B cell (primary cell): Measurements from ENCODE around the gene ACE. TPM values are rescaled to one million over a fixed set of nuclear protein-coding genes. Genes with fewer than 3 reads are reported as not detected.

ENCODE experiments used
- ATAC-seq: fragments of 200-7000 bp; cut with Tn5 transposase; one replicate; pipeline ENCODE4 v1.10.0; 2021; ENCODE audit warnings: low read depth, mild to moderate bottlenecking, moderate number of reproducible peaks, moderate library complexity
- CTCF ChIA-PET: fragments of 350-600 bp; sonication (Branson Sonifier 250); formaldehyde crosslinking; loops from one replicate; lab custom pipeline; 2021; ENCODE audit warnings: antibody characterized with exemption, inconsistent platforms; lab: Charles Lee
- POLR2A ChIA-PET: fragments of 350-600 bp; sonication (Branson Sonifier 250); formaldehyde crosslinking; loops from one replicate; lab custom pipeline; 2021; ENCODE audit warnings: antibody characterized with exemption; lab: Charles Lee
- DNase-seq: peaks from one replicate; pipeline ENCODE4 v3.0.0; 2013
- H2AFZ ChIP-seq: 2 replicates; pipeline ENCODE4 v1.6.1; 2012; ENCODE audit warnings: mild to moderate bottlenecking, low read depth, low read length; ENCODE audit not compliant: insufficient read depth, poor library complexity, severe bottlenecking
- H3K27ac ChIP-seq, 2 donors: 1 replicate in 1 of 2; 2 replicates in 1 of 2; pipeline ENCODE4 v1.5.1; 2012 to 2013; ENCODE audit warnings: low read length in 2 of 2, mild to moderate bottlenecking in 2 of 2, moderate library complexity in 1 of 2
- H3K27me3 ChIP-seq, 4 experiments: fragments of 200-600 bp in 1 of 4; sonication (generic) in 1 of 4; replicated peaks in 1 of 4; 1 replicate in 2 of 4; 2 replicates in 2 of 4; pipeline versions ENCODE4 v1.6.1 to v1.7.0; 2013 to 2016; ENCODE audit warnings: low read length in 3 of 4, mild to moderate bottlenecking in 2 of 4, mixed read lengths in 1 of 4, moderate library complexity in 1 of 4; ENCODE audit not compliant: insufficient read depth in 4 of 4, control insufficient read depth in 3 of 4; ENCODE audit errors: control extremely low read depth in 1 of 4
- H3K36me3 ChIP-seq, 2 experiments: replicated peaks in 1 of 2; 1 replicate in 1 of 2; 2 replicates in 1 of 2; pipeline versions ENCODE4 v1.6.1 to v1.7.1; 2013; ENCODE audit warnings: low read length in 1 of 2; ENCODE audit not compliant: insufficient read depth in 2 of 2, control insufficient read depth in 1 of 2; ENCODE audit errors: control extremely low read depth in 1 of 2, extremely low read depth in 1 of 2
- H3K4me1 ChIP-seq, 2 donors: fragments of 200-600 bp in 1 of 2; sonication (generic) in 1 of 2; 1 replicate in 1 of 2; 2 replicates in 1 of 2; pipeline versions ENCODE4 v1.5.1 to v1.6.1; 2013 to 2017; ENCODE audit warnings: low read length in 2 of 2; ENCODE audit not compliant: control insufficient read depth in 2 of 2, insufficient read depth in 2 of 2
- H3K4me2 ChIP-seq: replicated peaks from 2 replicates; pipeline ENCODE3; 2012; ENCODE audit warnings: mild to moderate bottlenecking, low read depth, low read length; ENCODE audit not compliant: poor library complexity, severe bottlenecking
- H3K4me3 ChIP-seq, 5 experiments: fragments of 200-600 bp in 1 of 5; sonication (generic) in 1 of 5; 1 replicate in 3 of 5; 2 replicates in 2 of 5; pipeline versions ENCODE4 v1.5.1 to v1.7.0; 2011 to 2016; ENCODE audit warnings: low read length in 4 of 5, mild to moderate bottlenecking in 4 of 5, low read depth in 2 of 5, control low read depth in 1 of 5, moderate library complexity in 1 of 5; ENCODE audit not compliant: insufficient read depth in 1 of 5; ENCODE audit errors: control extremely low read depth in 1 of 5, extremely low read depth in 1 of 5
- H3K79me2 ChIP-seq: fragments of 200-600 bp; sonication (generic); one replicate; pipeline ENCODE4 v1.6.0; 2016; ENCODE audit warnings: low read length; ENCODE audit not compliant: control insufficient read depth, insufficient read depth
- H3K9ac ChIP-seq: fragments of 200-600 bp; sonication (generic); 2 replicates; pipeline ENCODE4 v1.6.1; 2017; ENCODE audit warnings: mild to moderate bottlenecking, low read length, moderate library complexity
- H3K9me3 ChIP-seq, 3 donors: one replicate each; pipeline versions ENCODE4 v1.6.1 to v1.7.1; 2013; ENCODE audit warnings: low read length in 2 of 3; ENCODE audit not compliant: control insufficient read depth in 2 of 3, insufficient read depth in 1 of 3; ENCODE audit errors: control extremely low read depth in 1 of 3
- H4K20me1 ChIP-seq: 2 replicates; pipeline ENCODE4 v1.6.0; 2012; ENCODE audit warnings: mild to moderate bottlenecking, low read length; ENCODE audit not compliant: insufficient read depth, control insufficient read depth, poor library complexity, severe bottlenecking
- H3K27ac Mint-ChIP-seq: one replicate; pipeline ENCODE4 v1.8.0; 2021; ENCODE audit warnings: mixed read lengths
- H3K27me3 Mint-ChIP-seq: one replicate; pipeline ENCODE4 v1.8.0; 2021; ENCODE audit warnings: mixed read lengths
- H3K4me1 Mint-ChIP-seq: one replicate; pipeline ENCODE4 v1.8.0; 2021; ENCODE audit warnings: mixed read lengths
- H3K4me3 Mint-ChIP-seq: one replicate; pipeline ENCODE4 v1.8.0; 2021; ENCODE audit warnings: mixed read lengths
- H3K9me3 Mint-ChIP-seq: one replicate; pipeline ENCODE4 v1.8.0; 2022; ENCODE audit warnings: mixed read lengths; ENCODE audit not compliant: insufficient read depth
- EZH2 ChIP-seq: IDR thresholded peaks from 2 replicates; pipeline ENCODE4 v1.6.1; 2012; ENCODE audit warnings: borderline replicate concordance, low read depth, mild to moderate bottlenecking, moderate library complexity, low read length; ENCODE audit not compliant: insufficient read depth, poor library complexity, severe bottlenecking
- WGBS: methylation state at CpG from one replicate; pipeline ENCODE4 v1.1.5; 2013; ENCODE audit warnings: missing lambda C conversion rate; ENCODE audit not compliant: insufficient coverage; 5-methylcytosine and 5-hydroxymethylcytosine counted together
- intact Hi-C: fragments of 100-400 bp; cut with micrococcal nuclease; formaldehyde crosslinking; loops from one replicate; pipeline ENCODE4 v1.10.0; 2022
- polyA plus RNA-seq: library from polyadenylated mRNA; depleted of rRNA; stranded (reverse); fragments of >200 nt; gene quantifications from 2 replicates; pipeline ENCODE4 v1.2.3, GENCODE V29; 2012
- total RNA-seq, 2 donors: library from RNA; stranded (reverse); fragments of 120-200 nt in 1 of 2; gene quantifications; 1 replicate in 1 of 2; 2 replicates in 1 of 2; pipeline versions ENCODE4 v1.2.3 to v1.2.4, GENCODE V29; 2013 to 2022
- TF ChIP-seq, protein P1 (sequence below): fragments of 200-600 bp; IDR thresholded peaks from one replicate; pipeline ENCODE4 v1.8.0; 2022; ENCODE audit warnings: antibody characterized with exemption, mild to moderate bottlenecking

Gene ACE
- total and polyA plus RNA-seq, 2 donors (not counting 1 experiment from before 2014, with no cell fraction given), result 0.67 to 2.6 TPM

DNA sequence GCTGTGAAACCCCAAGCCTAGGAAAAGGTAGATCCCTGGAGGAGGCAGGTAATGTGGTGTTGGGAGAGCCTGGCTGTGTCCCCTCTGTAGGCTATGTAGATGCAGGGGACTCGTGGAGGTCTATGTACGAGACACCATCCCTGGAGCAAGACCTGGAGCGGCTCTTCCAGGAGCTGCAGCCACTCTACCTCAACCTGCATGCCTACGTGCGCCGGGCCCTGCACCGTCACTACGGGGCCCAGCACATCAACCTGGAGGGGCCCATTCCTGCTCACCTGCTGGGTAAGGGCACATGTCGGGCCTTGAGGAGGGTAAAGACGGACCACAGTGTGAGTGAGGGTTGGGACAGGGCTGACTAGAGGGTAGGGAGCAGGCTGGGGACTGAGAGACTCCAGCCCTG lies 12.0 kb downstream of the ACE start:
- intact Hi-C loops, result no loop called here
- Mint-ChIP-seq H3K9me3 (no peaks in the 10 kb centered on the region), H3K27me3 (peaks cover 4% of the 10 kb centered on the region), H3K4me3 (no peak overlapping the region), H3K27ac (no peak overlapping the region), H3K4me1 (peaks cover 11% of the 10 kb centered on the region)
- H2AFZ ChIP-seq, result no peak overlapping the region
- H3K36me3 ChIP-seq, result no peaks in the 10 kb centered on the region
- no peak overlapping the region for H3K4me2 ChIP-seq
- H3K27ac ChIP-seq, result no peak overlapping the region
- H3K4me1 ChIP-seq, result peaks cover 0 to 10% of the 10 kb centered on the region in 2 donors
- ATAC-seq (no peak), DNase-seq (no peak)
- H3K79me2 ChIP-seq, result no peaks in the 10 kb centered on the region
- CTCF ChIA-PET, result interaction anchor here (0.7 kb wide), 1 partner anchor 150 kb away, joined by 3 read pairs; no protein-coding TSS in a partner anchor
- WGBS, result 96% methylated on average over 10 of the region's 10 CpGs
- POLR2A ChIA-PET, result interaction anchor here (0.6 kb wide), 1 partner anchor 1528 kb away, joined by 3 read pairs; no protein-coding TSS in a partner anchor
- TF ChIP-seq, protein P1, sequence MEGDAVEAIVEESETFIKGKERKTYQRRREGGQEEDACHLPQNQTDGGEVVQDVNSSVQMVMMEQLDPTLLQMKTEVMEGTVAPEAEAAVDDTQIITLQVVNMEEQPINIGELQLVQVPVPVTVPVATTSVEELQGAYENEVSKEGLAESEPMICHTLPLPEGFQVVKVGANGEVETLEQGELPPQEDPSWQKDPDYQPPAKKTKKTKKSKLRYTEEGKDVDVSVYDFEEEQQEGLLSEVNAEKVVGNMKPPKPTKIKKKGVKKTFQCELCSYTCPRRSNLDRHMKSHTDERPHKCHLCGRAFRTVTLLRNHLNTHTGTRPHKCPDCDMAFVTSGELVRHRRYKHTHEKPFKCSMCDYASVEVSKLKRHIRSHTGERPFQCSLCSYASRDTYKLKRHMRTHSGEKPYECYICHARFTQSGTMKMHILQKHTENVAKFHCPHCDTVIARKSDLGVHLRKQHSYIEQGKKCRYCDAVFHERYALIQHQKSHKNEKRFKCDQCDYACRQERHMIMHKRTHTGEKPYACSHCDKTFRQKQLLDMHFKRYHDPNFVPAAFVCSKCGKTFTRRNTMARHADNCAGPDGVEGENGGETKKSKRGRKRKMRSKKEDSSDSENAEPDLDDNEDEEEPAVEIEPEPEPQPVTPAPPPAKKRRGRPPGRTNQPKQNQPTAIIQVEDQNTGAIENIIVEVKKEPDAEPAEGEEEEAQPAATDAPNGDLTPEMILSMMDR, result no peak
- no peaks in the 10 kb centered on the region for H3K9me3 ChIP-seq
- no peaks in the 10 kb centered on the region for H3K27me3 ChIP-seq
- no peak overlapping the region for H3K4me3 ChIP-seq
- H3K9ac ChIP-seq, result no peak overlapping the region
- no peaks in the 10 kb centered on the region for H4K20me1 ChIP-seq

DNA sequence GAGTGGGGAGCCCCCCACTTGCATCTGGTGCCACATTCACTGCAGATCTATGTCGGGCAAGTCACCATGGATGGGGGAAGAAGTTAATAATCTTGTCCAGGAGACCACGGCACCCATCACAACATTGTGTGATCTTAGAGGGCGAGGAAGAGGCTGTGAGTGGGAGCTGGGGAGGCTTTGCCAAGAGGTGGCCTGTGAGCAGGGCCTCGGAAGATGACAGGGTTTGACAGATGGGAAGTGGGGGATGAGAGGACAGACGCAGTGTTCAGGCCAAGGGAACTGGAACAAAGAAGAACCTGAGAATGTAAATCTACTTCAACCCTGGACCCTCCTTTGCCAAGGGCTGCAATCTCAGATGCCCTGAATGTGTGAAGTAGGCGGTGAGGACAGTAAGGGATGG lies 12.4 kb downstream of the ACE start:
- Histone ChIP-seq H3K4me2 (no peak overlapping the region), H3K27me3 (no peaks in the 10 kb centered on the region), H3K9ac (no peak overlapping the region), H3K36me3 (no peaks in the 10 kb centered on the region), H3K4me1 (peaks cover 0 to 10% of the 10 kb centered on the region in 2 donors), H2AFZ (no peak overlapping the region), H3K4me3 (no peak overlapping the region), H3K9me3 (no peaks in the 10 kb centered on the region), H4K20me1 (no peaks in the 10 kb centered on the region), H3K79me2 (no peaks in the 10 kb centered on the region), H3K27ac (no peak overlapping the region)
- Mint-ChIP-seq H3K9me3 (no peaks in the 10 kb centered on the region), H3K4me3 (no peak overlapping the region), H3K27ac (no peak overlapping the region), H3K27me3 (peaks cover 4% of the 10 kb centered on the region), H3K4me1 (peaks cover 11% of the 10 kb centered on the region)
- WGBS, result 100% methylated on average over 3 of the region's 6 CpGs
- ChIA-PET CTCF (no interaction called here), POLR2A (interaction anchor here (0.6 kb wide), 1 partner anchor 1528 kb away, joined by 3 read pairs; no protein-coding TSS in a partner anchor)
- TF ChIP-seq, protein P1, result no peak
- no peak for TF ChIP-seq EZH2
- ATAC-seq (no peak), DNase-seq (no peak)
- intact Hi-C loops, result no loop called here
